Limb (tissue), 2 donors: ENCODE results near the gene AASDHPPT.
"Not testable (repeated sequence)": the region's sequence is repeated elsewhere in the genome, so short reads cannot be mapped to it uniquely, and the experiment has no call there.

ENCODE experiments used
- DNase-seq, 2 donors: peaks; one replicate each; pipeline ENCODE4 v3.0.0-alpha.2; 2016; ENCODE audit errors: extremely low spot score in 2 of 2

AASDHPPT gene, protein sequence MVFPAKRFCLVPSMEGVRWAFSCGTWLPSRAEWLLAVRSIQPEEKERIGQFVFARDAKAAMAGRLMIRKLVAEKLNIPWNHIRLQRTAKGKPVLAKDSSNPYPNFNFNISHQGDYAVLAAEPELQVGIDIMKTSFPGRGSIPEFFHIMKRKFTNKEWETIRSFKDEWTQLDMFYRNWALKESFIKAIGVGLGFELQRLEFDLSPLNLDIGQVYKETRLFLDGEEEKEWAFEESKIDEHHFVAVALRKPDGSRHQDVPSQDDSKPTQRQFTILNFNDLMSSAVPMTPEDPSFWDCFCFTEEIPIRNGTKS

DNA sequence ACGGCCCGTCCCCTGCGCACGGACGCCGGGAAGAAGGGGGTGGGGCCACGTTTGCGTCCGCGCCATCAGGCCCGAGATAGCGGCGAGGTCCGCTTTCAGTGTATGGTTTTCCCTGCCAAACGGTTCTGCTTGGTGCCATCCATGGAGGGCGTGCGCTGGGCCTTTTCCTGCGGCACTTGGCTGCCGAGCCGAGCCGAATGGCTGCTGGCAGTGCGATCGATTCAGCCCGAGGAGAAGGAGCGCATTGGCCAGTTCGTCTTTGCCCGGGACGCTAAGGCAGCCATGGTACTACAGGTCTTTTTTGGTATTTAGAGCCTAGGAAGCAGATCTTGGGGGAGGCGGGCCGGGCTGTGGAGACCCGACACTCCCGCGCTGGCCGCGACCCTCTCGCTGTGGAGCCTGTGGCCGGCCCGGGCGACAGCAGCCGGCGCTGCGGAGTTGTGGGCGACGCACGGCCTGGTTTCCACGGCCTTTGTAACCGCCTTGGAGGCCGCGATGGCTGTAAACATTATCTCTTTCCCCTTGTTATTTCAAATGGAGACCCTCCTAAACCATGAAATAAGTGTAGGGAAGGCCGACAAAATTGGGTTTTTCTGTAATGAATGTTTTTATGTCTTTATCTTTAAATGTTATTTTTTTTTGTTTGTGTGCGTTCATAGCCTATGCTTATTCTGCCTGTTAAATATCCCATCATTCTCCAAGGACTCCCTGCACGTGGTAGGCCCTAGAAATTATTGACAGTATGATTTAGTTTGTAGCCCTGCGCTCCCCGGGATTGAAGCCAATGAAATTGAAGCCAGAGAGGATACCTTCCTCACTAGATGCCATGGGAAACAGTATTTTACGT, at the start of gene AASDHPPT:
AASDHPPT (plus strand) TSS at position 54 of the 847 bp plus-strand sequence; CDS start at position 103, 49 bp downstream.
- peak; percentile 39 to 48 for DNase-seq

DNA sequence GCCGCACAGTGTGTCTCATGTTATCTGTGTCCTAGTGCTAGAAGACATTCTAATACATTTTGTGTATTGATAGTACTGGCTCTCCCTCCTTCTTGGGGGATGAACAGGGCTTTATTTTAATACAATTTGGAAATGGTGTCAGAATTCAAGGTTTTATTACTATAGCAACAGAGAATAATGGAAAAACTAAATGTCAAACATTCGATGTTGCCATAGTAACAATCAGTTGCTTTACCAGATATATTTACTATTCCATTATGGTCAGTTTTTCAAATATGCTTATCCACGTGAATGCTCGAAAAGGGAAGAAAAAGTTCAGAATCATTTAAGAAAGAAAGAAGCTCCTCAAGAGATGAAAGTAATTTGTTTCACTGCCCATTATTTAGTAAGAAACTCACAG, 46.9 kb upstream of the AASDHPPT start:
- no peak for DNase-seq

DNA sequence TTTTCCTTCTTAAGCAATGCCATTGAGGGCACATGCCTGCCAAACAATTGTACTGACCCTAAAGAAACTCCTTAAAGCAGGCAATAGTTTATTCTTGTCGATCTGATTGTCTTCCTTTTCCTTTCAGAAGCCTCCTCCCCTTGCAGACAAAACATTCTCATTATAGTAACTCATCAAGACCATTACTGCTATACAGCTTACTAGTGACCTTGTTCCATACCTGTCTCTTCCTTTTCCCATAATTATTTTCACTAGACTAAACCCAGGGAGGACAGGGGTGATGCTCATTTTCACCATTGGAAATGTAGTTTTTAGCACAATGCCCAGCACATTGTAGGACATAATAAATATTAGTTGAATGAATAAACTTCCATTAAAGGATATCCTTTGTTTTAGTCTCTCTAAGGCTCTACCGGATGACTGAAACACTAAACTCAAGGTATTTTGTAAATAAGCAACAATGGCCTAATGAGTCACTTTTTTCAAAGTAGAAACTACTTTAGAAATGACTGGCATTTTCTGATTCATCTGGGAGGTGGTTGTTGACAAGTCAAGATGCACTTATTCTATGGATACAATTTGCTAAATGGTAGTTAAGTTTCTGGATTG, 46.2 kb upstream of the AASDHPPT start:
- no peak for DNase-seq

DNA sequence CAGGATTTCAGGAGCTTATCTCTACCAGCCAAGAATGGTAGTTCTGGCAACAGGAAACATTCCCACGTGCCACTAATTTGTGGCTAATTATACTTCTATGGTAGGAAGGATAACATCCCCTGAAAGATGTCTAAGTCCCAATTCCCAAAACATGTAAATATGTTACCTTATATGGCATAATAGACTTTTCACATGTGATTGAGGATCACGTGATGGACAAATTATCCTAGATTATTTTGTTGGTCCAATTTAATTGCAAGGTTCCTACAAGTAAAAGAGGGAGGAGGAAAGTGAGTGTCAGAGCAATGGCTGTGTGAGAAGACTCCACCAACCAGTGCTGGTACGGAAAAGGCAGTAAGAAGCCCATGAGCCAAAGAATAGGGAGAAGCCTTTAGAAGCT, 45.5 kb upstream of the AASDHPPT start:
- DNase-seq = no peak

DNA sequence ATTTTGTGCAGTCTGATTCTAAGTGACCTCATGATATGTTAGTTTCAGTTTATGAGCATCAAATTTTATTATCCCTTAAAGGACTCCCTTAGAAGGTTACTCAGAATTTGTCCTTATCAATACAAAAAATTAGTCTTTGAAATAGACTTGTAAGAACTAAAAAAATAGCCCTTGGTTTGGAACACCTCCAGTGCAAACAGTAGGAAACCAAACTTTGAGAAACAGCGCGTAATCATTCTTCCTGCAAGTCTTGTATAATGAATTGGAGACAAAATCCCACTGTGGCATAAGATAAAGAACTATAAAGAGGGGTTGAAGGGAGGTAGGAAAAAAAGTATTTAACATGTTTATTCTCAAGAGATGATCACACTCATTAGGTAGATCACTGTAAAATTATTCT, 44.6 kb upstream of the AASDHPPT start:
- no peak for DNase-seq

DNA sequence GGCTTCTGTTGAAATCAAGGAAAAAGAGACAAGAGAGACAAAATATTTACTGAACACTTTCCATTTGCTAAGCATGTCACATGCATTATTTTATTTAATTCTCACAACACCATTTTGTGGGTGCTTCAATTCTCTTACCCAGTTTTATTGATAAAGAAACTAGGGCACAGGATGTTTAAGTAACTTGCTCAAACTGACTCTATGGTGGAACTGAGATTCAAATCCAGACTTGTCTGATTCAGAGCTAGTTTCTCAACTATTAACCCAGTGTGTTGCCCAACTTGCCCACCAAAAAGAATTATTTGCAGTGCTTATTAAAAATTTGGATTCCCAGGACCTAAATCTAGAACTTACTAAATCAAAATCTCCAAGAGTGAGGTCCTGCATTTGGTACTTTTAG, 33.9 kb upstream of the AASDHPPT start:
- DNase-seq = no peak

DNA sequence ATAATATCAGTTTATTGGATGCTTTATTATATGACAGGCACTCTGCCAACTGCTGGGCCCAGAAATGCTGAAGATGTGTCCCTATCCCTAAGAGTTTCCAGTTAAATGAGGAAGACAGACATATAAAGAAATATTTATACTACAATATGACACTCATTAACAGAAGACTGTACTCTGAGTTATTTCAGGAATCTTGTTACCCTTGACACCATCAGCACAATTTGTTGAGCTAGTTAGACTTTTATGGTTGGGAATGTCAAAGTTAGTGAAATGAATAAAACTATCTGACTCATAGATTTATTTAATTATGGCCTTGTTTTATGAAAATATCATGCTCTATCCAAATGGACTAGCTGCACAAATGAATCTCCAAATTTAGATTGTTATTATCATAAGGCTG, 29.8 kb upstream of the AASDHPPT start:
- no peak for DNase-seq

DNA sequence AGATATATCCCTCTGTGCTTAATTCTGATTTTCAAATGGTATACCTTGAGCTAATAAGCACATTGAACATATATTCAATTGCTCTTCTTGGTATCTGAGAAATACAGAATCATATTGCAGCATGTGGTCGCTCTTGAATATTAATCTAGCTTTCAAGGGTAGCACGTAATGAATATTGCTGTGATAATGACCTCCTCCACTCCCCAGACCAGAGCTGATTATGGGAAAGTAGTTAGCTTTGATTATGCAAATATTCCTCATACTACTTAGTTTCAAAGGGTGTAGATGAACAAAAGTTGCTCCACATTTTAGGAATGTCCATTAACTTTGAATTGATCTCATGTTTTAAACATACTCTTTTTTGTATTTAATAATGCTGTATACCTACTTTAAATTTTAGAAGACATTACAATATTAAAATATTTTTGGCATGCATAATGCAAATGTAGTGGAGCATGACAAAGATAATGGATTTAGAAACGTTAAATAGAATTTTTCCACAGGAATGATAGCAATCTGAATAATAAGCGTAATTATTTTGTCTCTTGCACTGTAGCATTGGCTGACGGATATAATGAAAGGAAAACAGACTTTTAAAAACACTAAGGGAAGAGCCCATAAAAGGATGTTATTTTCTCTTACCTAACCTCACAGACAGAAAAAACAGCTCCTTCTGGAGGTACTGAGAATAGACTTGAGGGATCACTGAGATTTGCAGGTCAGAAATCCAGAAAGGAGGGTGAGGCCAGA, 27.6 kb upstream of the AASDHPPT start:
- no peak for DNase-seq

DNA sequence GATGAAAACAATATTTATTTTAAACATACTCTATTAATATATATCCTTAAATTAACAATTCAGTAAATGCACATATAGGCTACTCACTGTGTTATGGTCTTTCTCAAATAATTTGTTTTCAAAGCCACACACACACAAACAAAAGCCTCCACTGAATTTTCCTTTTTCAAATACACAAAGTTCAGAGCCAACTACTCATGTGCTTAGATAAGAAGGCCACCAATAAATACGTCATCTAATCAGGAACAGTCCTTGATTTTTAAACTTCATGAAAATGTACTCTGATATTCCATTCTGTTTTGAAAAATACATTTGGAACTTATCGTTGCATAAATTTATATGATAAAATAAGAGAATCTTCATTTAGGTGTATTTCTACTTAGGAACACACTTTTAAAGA, 26.4 kb upstream of the AASDHPPT start:
- no peak for DNase-seq

DNA sequence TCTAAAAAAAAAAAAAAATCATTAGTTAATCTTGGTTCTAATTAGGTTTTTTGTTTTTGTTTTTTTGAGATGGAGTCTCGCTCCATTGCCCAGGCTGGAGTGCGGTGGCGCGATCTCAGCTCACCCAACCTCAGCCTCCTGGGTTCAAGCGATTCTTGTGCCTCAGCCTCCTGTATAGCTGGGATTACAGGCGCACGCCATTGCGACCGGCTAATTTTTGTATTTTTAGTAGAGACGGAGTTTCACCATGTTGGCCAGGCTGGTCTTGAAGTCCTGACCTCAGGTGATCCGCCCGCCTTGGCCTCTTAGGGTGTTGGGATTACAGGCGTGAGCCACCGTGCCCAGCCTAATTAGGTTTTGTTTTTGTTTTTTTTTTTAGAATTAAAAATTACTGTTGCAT, 19.1 kb upstream of the AASDHPPT start:
- DNase-seq = not testable (repeated sequence)

DNA sequence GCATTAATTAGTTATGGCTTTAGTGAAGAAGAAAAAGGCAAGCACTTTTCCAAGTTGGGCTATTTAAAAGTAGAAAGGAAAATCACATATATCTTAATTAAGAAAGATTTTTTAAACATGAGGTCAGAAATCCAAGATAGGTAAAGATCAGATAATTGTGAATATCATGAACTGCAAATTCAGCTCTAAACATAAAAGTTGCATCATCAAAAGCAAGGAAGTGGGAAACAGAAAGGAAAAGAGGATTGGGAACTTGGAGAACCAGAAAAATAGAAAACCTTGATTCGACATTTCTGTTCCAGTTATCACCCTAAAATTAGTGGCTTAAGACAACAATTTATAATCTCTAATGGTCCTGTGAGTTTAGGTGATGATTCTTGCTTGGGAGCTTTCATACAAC, 17.8 kb upstream of the AASDHPPT start:
- no peak for DNase-seq

DNA sequence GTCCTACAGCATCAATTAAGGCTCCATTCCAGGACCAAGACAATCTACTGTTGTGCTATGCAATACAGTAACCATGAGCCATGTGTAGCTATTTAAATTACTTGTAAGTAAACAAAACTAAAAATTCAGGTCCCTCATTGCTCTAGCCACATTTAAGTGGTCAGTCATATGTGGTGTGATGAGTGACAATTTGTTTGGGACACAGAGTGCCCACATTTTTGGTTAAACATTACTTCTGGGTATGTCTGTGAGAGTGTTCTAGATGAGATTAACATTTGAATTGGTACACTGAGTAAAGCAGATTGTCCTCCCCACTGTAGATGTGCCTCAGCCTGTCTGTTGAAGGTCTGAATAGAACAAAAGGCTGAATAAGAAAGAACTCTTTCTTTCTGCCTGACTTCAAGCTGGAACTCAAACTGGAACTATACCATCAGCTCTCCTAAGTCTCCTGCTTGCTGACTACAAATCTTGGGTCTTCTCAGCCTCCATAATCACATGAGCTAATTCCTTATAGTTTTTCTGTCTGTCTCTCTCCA, 16.1 kb upstream of the AASDHPPT start:
- DNase-seq = no peak

DNA sequence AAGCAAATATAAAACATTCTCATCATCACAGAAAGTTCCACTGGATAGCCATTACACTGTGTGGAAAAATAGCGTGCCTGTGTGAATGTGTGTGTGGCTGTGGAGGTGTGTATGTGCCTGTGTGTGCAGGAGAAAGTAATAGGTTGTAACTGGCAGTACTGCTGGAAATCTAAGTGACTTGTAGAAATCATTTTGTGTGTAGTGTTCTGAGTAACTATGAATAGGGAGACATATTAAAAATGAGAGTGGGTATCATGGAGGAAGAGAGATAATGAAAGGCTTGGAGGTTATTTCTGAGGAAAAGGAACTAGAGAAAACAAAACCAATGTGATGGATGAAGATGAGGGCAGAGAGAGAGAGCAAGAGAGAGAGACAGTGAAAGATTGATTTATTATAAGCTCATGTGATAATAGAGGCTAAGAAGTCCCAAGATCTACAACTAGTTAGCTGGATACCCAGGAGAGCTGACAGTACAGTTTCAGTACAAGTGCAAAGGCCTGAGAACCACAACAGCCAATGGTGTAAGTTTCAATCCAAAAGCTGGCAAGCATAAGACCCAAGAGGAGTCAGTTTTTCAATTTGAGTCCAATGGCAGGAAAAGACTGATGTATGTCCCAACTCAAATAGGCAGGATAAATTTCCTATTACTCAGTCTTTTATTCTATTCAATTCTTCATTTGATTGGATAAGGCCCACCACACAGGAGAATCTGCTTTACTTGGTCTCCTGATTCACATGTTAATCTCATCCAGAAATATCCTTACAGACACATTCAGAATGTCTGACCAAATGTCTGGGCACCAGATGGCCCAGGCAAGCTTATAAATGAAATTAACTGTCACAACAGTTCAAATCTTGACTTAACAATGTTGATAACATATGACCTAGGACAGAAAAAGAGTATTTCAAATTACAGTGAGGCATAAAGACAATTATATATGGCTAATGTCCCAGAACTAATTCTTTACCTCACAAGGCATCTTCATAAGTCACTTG, 15.2 kb upstream of the AASDHPPT start:
- DNase-seq = no peak

DNA sequence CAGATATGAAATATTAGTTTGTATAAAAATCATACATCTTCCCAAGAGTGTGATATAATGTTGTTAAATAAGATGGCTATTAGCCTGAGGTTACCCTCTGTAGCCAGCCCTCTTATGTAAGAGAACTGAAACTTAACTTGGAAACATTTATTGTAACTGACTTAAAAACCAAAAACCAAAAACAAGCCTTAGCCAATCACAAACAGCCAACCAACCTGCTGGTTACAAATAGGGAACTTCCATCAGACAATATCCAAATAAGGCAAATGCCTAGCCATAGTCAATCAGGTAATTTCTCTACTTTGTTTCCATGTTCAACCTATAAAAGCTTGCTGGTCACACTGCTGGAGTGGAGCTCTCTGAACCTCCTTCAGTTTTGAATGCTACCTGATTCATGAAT, 14.5 kb upstream of the AASDHPPT start:
- no peak for DNase-seq

DNA sequence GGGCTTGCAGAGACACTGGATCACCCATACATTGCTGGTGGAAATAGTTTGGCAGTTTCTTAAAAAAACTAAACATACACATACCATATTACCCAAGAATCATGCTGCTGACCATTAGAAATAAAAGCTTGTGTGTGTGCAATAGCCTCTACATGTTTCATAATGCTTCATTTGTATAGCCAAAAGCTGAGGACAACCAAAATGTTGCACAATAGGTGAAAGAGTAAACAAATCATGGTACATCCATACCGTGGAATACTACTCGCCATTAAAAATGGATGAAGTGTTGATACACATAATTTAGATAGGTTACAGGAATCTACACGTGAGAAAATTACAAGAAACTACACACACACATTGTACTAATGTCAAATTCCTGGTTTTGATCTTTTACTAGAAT, 6.9 kb upstream of the AASDHPPT start:
- no peak for DNase-seq

DNA sequence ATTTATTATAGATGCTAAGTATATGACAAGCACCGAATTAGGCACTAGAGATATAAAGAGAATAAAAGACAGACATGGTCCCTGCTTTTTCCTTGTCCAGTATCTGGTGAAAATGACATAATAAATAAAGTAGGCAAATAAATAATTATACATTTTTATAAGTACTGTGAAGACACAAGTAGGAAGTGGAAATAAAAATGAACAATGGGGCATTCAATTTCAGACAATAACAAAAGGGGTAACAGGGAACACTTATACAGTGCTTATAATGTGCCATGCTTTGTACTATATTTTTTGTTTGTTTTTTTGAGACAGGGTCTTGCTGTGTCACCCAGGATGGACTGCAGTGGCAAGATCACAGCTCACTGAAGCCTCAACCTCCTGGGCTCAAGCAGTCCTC, 4.7 kb upstream of the AASDHPPT start:
- no peak for DNase-seq

DNA sequence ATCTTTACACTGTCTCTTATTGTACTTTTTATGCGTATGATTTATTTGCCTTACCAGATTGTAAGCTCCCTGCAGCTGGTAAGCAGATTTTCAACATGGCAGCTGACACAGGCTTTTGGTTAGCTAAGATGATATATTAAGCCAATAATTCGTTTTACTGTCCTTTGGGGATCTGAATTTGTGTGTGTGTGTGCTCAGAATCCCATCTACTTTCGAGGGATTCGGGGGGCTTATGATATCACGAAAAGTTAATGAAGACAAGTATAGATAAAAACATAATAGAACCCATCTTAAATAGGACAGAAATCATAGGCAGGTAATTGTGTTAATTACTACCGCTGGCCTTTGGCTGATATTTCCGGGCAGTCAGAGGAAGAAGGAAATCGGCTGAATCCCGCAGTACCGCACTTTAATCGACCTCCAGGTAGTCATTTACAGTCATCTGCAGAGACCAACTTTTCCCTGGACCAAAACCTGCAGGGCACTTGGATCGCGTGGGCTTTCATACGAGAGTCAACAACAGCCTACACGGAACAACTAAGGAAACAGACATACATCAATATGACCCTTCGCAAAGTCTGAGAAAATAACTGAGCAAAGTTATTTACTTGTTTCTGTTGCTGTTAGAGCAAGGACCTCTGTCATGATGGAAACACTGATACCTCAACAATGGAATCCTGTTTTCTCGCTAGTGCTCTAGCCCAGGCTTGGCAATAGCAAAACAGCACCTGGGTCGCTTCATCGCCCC, 1.1 kb upstream of the AASDHPPT start:
- no peak for DNase-seq

DNA sequence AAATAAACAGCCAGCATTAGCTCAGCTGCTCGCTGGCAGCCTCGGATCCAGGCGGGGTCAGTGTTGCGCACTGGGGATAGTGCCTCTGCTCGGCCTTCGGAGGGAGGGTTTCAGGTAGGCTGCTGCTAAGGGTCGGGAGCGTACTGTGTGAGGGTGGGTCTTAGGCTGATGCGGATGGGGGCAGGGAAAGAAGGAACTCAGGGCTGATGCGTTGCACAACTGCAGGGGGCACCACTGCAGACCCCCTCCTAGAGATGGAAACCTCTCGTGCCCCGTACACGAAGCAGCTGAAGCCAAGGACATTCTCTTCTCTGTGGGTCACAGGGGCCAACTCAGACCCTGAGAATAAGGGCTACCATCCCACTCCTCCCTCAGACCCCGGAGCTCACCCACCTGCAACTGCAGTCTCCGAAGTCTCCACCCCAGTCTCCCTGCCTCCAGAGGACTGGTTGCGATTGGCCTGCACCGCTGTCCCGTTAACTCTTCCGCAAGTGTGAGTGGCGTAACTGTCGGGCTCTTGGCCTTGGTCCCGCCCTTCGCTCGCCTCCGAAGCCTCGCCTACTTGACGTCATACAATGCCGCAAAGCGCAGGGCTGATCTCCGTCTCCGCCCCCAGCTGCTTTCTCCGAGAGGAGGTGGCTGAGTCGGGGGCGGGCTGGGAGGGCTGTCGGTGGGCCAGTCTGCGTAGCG, 398 bp upstream of the AASDHPPT start, which contains the start of gene KBTBD3:
KBTBD3 (minus strand) TSS at position 429 of the 690 bp plus-strand sequence. CDS start 18,250 bp downstream, outside the sequence.
- DNase-seq = peak; percentile 98 to 99

DNA sequence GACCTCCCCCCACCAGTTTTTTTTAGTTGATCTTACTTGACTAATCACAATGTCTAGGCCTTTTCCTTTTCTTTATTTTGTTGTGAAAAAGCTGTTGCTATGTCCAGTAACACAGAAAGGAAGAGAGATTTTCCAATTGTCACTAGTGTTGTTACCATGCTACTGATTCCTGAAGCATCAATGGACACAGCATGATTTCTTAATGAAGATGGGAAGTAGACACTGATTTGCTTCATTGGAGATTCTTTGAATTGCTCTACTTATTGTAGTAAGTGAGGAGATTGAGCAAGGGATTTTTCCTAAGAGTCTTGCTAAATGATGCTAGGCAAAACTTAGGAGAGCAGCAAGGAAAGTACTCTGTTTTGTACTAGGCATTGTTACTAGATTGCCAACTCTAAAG, 4.6 kb downstream of the AASDHPPT start:
- DNase-seq = no peak
